Measurements from ENCODE around the gene ZNF547. TPM values are rescaled to one million over a fixed set of nuclear protein-coding genes. Genes with fewer than 3 reads are reported as not detected.

Gene ZNF547
- total RNA-seq, 2 donors from 2014 or later: 1.5 to 3.5 TPM

GRCh38 chr19:57355916-57356315 is 7.4 kb upstream of the ZNF547 start:
- H3K9me3 ChIP-seq (ENCODE audit: control insufficient read depth, low read length): no peaks in the 10 kb centered on the region
- no peaks in the 10 kb centered on the region for H3K4me1 ChIP-seq (ENCODE audit: control insufficient read depth, insufficient read depth, low read length)
- H3K4me1 Mint-ChIP-seq: peaks cover 11% of the 10 kb centered on the region
- no peak for TF ChIP-seq CTCF (conservative IDR thresholded peaks at IDR 0.05)
- no peak overlapping the region for H3K4me3 Mint-ChIP-seq
- H3K36me3 ChIP-seq (ENCODE audit: control insufficient read depth, insufficient read depth, low read length): peaks cover 61% of the 10 kb centered on the region
- peaks cover 70% of the 10 kb centered on the region for H3K36me3 Mint-ChIP-seq (ENCODE audit: low read depth)
- peaks cover 16% of the 10 kb centered on the region for H3K9me3 Mint-ChIP-seq
- 90 to 100% methylated on average over 3 to 4 of the region's 4 CpGs for WGBS, 2 experiments (ENCODE audit: insufficient coverage in 1 of 2, insufficient read length in 1 of 2)
- H3K27me3 Mint-ChIP-seq (ENCODE audit: insufficient read depth): no peaks in the 10 kb centered on the region
- no peak for DNase-seq
- H3K27ac Mint-ChIP-seq: no peak overlapping the region
- H3K27ac ChIP-seq (ENCODE audit: low read depth, low read length): no peak overlapping the region
- H3K27me3 ChIP-seq (ENCODE audit: control insufficient read depth, insufficient read depth, low read length, poor library complexity, severe bottlenecking): no peaks in the 10 kb centered on the region
- no peak overlapping the region for H3K9ac ChIP-seq (ENCODE audit: extremely low read depth, low read length, poor library complexity, severe bottlenecking)
- no peak overlapping the region for H3K4me3 ChIP-seq (ENCODE audit: low read length)

- H3K9me3 ChIP-seq (ENCODE audit: control insufficient read depth, low read length): no peaks in the 10 kb centered on the region
- peaks cover 2% of the 10 kb centered on the region for H3K4me1 Mint-ChIP-seq
- no peak overlapping the region for H3K27ac ChIP-seq (ENCODE audit: low read depth, low read length)
- peaks cover 61% of the 10 kb centered on the region for H3K36me3 ChIP-seq (ENCODE audit: control insufficient read depth, insufficient read depth, low read length)
- DNase-seq: no peak
- TF ChIP-seq CTCF (conservative IDR thresholded peaks at IDR 0.05): no peak
- peaks cover 16% of the 10 kb centered on the region for H3K9me3 Mint-ChIP-seq
- H3K27me3 Mint-ChIP-seq (ENCODE audit: insufficient read depth): no peaks in the 10 kb centered on the region
- no peaks in the 10 kb centered on the region for H3K27me3 ChIP-seq (ENCODE audit: control insufficient read depth, insufficient read depth, low read length, poor library complexity, severe bottlenecking)
- no peak overlapping the region for H3K27ac Mint-ChIP-seq
- H3K9ac ChIP-seq (ENCODE audit: extremely low read depth, low read length, poor library complexity, severe bottlenecking): no peak overlapping the region
- peaks cover 69% of the 10 kb centered on the region for H3K36me3 Mint-ChIP-seq (ENCODE audit: low read depth)
- H3K4me3 Mint-ChIP-seq: no peak overlapping the region
- WGBS, 2 experiments (ENCODE audit: insufficient coverage in 1 of 2, insufficient read length in 1 of 2): 94 to 98% methylated on average over 5 of the region's 5 CpGs
- H3K4me1 ChIP-seq (ENCODE audit: control insufficient read depth, insufficient read depth, low read length): no peaks in the 10 kb centered on the region
- H3K4me3 ChIP-seq (ENCODE audit: low read length): no peak overlapping the region
Measured at GRCh38 chr19:57357406-57357805, 5.9 kb upstream of the ZNF547 start.

- no peak for DNase-seq
- Histone ChIP-seq H3K9me3 (ENCODE audit: control insufficient read depth, low read length) (no peaks in the 10 kb centered on the region), H3K4me1 (ENCODE audit: control insufficient read depth, insufficient read depth, low read length) (no peaks in the 10 kb centered on the region), H3K36me3 (ENCODE audit: control insufficient read depth, insufficient read depth, low read length) (peaks cover 53% of the 10 kb centered on the region), H3K27me3 (ENCODE audit: control insufficient read depth, insufficient read depth, low read length, poor library complexity, severe bottlenecking) (no peaks in the 10 kb centered on the region), H3K4me3 (ENCODE audit: low read length) (no peak overlapping the region), H3K27ac (ENCODE audit: low read depth, low read length) (no peak overlapping the region), H3K9ac (ENCODE audit: extremely low read depth, low read length, poor library complexity, severe bottlenecking) (no peak overlapping the region)
- peaks cover 8% of the 10 kb centered on the region for H3K4me1 Mint-ChIP-seq
- H3K9me3 Mint-ChIP-seq: peaks cover 16% of the 10 kb centered on the region
- H3K27me3 Mint-ChIP-seq (ENCODE audit: insufficient read depth): no peaks in the 10 kb centered on the region
- H3K27ac Mint-ChIP-seq: no peak overlapping the region
- H3K4me3 Mint-ChIP-seq: no peak overlapping the region
- no peak for TF ChIP-seq CTCF (conservative IDR thresholded peaks at IDR 0.05)
- peaks cover 58% of the 10 kb centered on the region for H3K36me3 Mint-ChIP-seq (ENCODE audit: low read depth)
Measured at GRCh38 chr19:57359300-57359699, 4.1 kb upstream of the ZNF547 start.
